Mucosa of stomach (tissue), 1 donor: ENCODE measurements around the gene FSCN2.

ENCODE experiments used
- H3K27me3 ChIP-seq: one replicate; pipeline ENCODE4 v1.7.0; 2013; ENCODE audit warnings: mild to moderate bottlenecking, low read length; ENCODE audit not compliant: control insufficient read depth, insufficient read depth
- H3K36me3 ChIP-seq: one replicate; pipeline ENCODE4 v1.7.0; 2013; ENCODE audit warnings: low read length; ENCODE audit not compliant: control insufficient read depth, insufficient read depth
- H3K4me1 ChIP-seq: one replicate; pipeline ENCODE4 v1.7.0; 2013; ENCODE audit warnings: mild to moderate bottlenecking, low read length; ENCODE audit not compliant: control insufficient read depth, insufficient read depth
- H3K4me3 ChIP-seq: one replicate; pipeline ENCODE4 v1.7.0; 2013; ENCODE audit warnings: low read length
- H3K9ac ChIP-seq: one replicate; pipeline ENCODE4 v1.7.0; 2013; ENCODE audit warnings: mild to moderate bottlenecking, low read length, moderate library complexity
- H3K9me3 ChIP-seq: one replicate; pipeline ENCODE4 v1.7.0; 2013; ENCODE audit warnings: mild to moderate bottlenecking, low read length, moderate library complexity; ENCODE audit not compliant: control insufficient read depth
- donor health status: Pancreatic carcinoma.

Gene FSCN2

GRCh38 chr17:81552244-81553017, 24.3 kb downstream of the FSCN2 start, which contains the start of gene FAAP100:
Gene FAAP100 (minus strand): TSS chr17:81552353. CDS start chr17:81552330, 23 bp downstream.
- Histone ChIP-seq H3K9me3 (no peaks in the 10 kb centered on the region), H3K36me3 (no peaks in the 10 kb centered on the region), H3K4me3 (peak within 1 kb of the TSS; percentile 74), H3K4me1 (peaks cover 38% of the 10 kb centered on the region), H3K9ac (peak within 1 kb of the TSS; percentile 66), H3K27me3 (no peaks in the 10 kb centered on the region)

GRCh38 chr17:81553018-81553615, 24.9 kb downstream of the FSCN2 start:
- Histone ChIP-seq H3K9me3 (no peaks in the 10 kb centered on the region), H3K36me3 (no peaks in the 10 kb centered on the region), H3K4me1 (peaks cover 38% of the 10 kb centered on the region), H3K4me3 (peak overlapping the region; percentile 74), H3K27me3 (no peaks in the 10 kb centered on the region), H3K9ac (peak overlapping the region; percentile 66)

GRCh38 chr17:81553616-81554181, 25.5 kb downstream of the FSCN2 start:
- Histone ChIP-seq H3K9me3 (no peaks in the 10 kb centered on the region), H3K27me3 (no peaks in the 10 kb centered on the region), H3K36me3 (no peaks in the 10 kb centered on the region), H3K9ac (peak overlapping the region; percentile 66), H3K4me3 (peak overlapping the region; percentile 74), H3K4me1 (peaks cover 38% of the 10 kb centered on the region)

- Histone ChIP-seq H3K4me3 (no peak overlapping the region), H3K36me3 (no peaks in the 10 kb centered on the region), H3K27me3 (no peaks in the 10 kb centered on the region), H3K9me3 (no peaks in the 10 kb centered on the region), H3K4me1 (peaks cover 34% of the 10 kb centered on the region), H3K9ac (no peak overlapping the region)
Measured at GRCh38 chr17:81556175-81556691, 28.1 kb downstream of the FSCN2 start.

GRCh38 chr17:81556863-81557262, 28.7 kb downstream of the FSCN2 start:
- Histone ChIP-seq H3K4me1 (peaks cover 29% of the 10 kb centered on the region), H3K9ac (no peak overlapping the region)

GRCh38 chr17:81557276-81558114, 29.3 kb downstream of the FSCN2 start:
- H3K4me3 ChIP-seq: no peak overlapping the region
- H3K27me3 ChIP-seq: no peaks in the 10 kb centered on the region
- H3K4me1 ChIP-seq: peaks cover 29% of the 10 kb centered on the region
- H3K9me3 ChIP-seq: no peaks in the 10 kb centered on the region
- no peaks in the 10 kb centered on the region for H3K36me3 ChIP-seq
- no peak overlapping the region for H3K9ac ChIP-seq

More at GRCh38 chr17:81556863-81557262, 28.7 kb downstream of the FSCN2 start:
- no peaks in the 10 kb centered on the region for H3K9me3 ChIP-seq
- H3K27me3 ChIP-seq: no peaks in the 10 kb centered on the region
- H3K36me3 ChIP-seq: no peaks in the 10 kb centered on the region
- no peak overlapping the region for H3K4me3 ChIP-seq

GRCh38 chr17:81558115-81558468, 29.9 kb downstream of the FSCN2 start:
- no peak overlapping the region for H3K9ac ChIP-seq
- H3K27me3 ChIP-seq: no peaks in the 10 kb centered on the region
- H3K36me3 ChIP-seq: no peaks in the 10 kb centered on the region
- no peaks in the 10 kb centered on the region for H3K9me3 ChIP-seq
- H3K4me3 ChIP-seq: no peak overlapping the region
- peaks cover 29% of the 10 kb centered on the region for H3K4me1 ChIP-seq

- Histone ChIP-seq H3K9ac (no peak overlapping the region), H3K4me3 (no peak overlapping the region), H3K9me3 (no peaks in the 10 kb centered on the region), H3K36me3 (no peaks in the 10 kb centered on the region), H3K4me1 (peaks cover 19% of the 10 kb centered on the region), H3K27me3 (no peaks in the 10 kb centered on the region)
Measured at GRCh38 chr17:81558941-81559806, 31.0 kb downstream of the FSCN2 start.

- H3K27me3 ChIP-seq: no peaks in the 10 kb centered on the region
- no peak overlapping the region for H3K4me3 ChIP-seq
- H3K9me3 ChIP-seq: no peaks in the 10 kb centered on the region
- H3K4me1 ChIP-seq: peaks cover 17% of the 10 kb centered on the region
- H3K36me3 ChIP-seq: peaks cover 6% of the 10 kb centered on the region
- H3K9ac ChIP-seq: no peak overlapping the region
Measured at GRCh38 chr17:81561494-81561885, 33.3 kb downstream of the FSCN2 start.

GRCh38 chr17:81563861-81564586, 35.8 kb downstream of the FSCN2 start:
- H3K4me3 ChIP-seq: no peak overlapping the region
- no peaks in the 10 kb centered on the region for H3K9me3 ChIP-seq
- H3K9ac ChIP-seq: no peak overlapping the region
- H3K4me1 ChIP-seq: peaks cover 24% of the 10 kb centered on the region
- H3K36me3 ChIP-seq: peaks cover 11% of the 10 kb centered on the region
- no peaks in the 10 kb centered on the region for H3K27me3 ChIP-seq
